Activated CD4-positive, alpha-beta T cell treated with anti-CD3 and anti-CD28 coated beads, Interleukin-2, amount 10 ng/mL, durations not matched to agents 24 days and 14 days (primary cell): ENCODE results near the gene OSBPL8. TPM values are rescaled to one million over a fixed set of nuclear protein-coding genes. Genes with fewer than 3 reads are reported as not detected.
A peak's percentile ranks its signal among the peaks of the same experiment; 100 is the strongest.

Source experiments
- DNase-seq: peaks from one replicate; pipeline ENCODE4 v3.0.0; 2022
- H3K27ac Mint-ChIP-seq: one replicate; pipeline ENCODE4 v1.8.0; 2022; ENCODE audit warnings: mild to moderate bottlenecking, mixed read lengths
- H3K27me3 Mint-ChIP-seq: one replicate; pipeline ENCODE4 v1.8.0; 2022; ENCODE audit warnings: mixed read lengths
- H3K36me3 Mint-ChIP-seq: one replicate; pipeline ENCODE4 v1.8.0; 2022; ENCODE audit warnings: low read depth, mild to moderate bottlenecking, mixed read lengths
- H3K4me1 Mint-ChIP-seq: one replicate; pipeline ENCODE4 v1.8.0; 2021; ENCODE audit warnings: mixed read lengths
- H3K4me3 Mint-ChIP-seq: one replicate; pipeline ENCODE4 v1.8.0; 2022; ENCODE audit warnings: mild to moderate bottlenecking, moderate library complexity, mixed read lengths
- H3K9me3 Mint-ChIP-seq: one replicate; pipeline ENCODE4 v1.8.0; 2021; ENCODE audit warnings: mixed read lengths
- intact Hi-C: fragments of 100-400 bp; cut with micrococcal nuclease; formaldehyde crosslinking; loops from one replicate; pipeline ENCODE4 v1.15.1; 2023
- total RNA-seq: library from RNA; stranded (reverse); gene quantifications from 2 replicates; pipeline ENCODE4 v1.2.3, GENCODE V29; 2022

Gene OSBPL8
- total RNA-seq, 1 donor from 2014 or later: 92.0 TPM

GRCh38 chr12:76551482-76551888 is 8.1 kb downstream of the OSBPL8 start:
- Mint-ChIP-seq H3K4me3 (no peak overlapping the region), H3K27ac (no peak overlapping the region), H3K36me3 (peaks cover 22% of the 10 kb centered on the region), H3K9me3 (no peaks in the 10 kb centered on the region), H3K27me3 (no peaks in the 10 kb centered on the region), H3K4me1 (peaks cover 59% of the 10 kb centered on the region)
- intact Hi-C loops: loop anchor here (10.0 kb wide), 2 partner anchors 917 to 1157 kb away; partner anchors contain the start of gene GLIPR1L2
- peak; percentile 30 for DNase-seq

DNA sequence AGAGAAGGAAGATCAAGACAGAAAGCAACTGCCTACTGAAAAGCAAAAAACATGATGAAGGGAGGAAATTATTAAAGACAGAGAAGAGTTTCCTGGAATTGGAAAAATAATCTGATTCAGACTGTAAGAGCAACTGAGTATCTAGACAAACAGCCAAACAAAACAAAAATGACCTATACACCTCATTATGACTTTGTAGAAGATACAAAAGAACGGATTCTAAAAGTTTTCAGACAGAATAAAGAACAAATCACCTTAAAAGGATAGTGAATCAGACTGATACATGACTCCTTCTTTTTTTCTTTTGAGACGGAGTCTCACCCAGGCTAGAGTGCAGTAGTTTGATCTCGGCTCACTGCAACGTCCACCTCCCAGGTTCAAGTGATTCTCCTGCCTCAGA is 10.4 kb downstream of the OSBPL8 start:
- peaks cover 42% of the 10 kb centered on the region for H3K4me1 Mint-ChIP-seq
- H3K9me3 Mint-ChIP-seq: no peaks in the 10 kb centered on the region
- H3K27ac Mint-ChIP-seq: no peak overlapping the region
- no peak overlapping the region for H3K4me3 Mint-ChIP-seq
- peaks cover 12% of the 10 kb centered on the region for H3K36me3 Mint-ChIP-seq
- no peaks in the 10 kb centered on the region for H3K27me3 Mint-ChIP-seq
- intact Hi-C loops: no loop called here
- DNase-seq: no peak

DNA sequence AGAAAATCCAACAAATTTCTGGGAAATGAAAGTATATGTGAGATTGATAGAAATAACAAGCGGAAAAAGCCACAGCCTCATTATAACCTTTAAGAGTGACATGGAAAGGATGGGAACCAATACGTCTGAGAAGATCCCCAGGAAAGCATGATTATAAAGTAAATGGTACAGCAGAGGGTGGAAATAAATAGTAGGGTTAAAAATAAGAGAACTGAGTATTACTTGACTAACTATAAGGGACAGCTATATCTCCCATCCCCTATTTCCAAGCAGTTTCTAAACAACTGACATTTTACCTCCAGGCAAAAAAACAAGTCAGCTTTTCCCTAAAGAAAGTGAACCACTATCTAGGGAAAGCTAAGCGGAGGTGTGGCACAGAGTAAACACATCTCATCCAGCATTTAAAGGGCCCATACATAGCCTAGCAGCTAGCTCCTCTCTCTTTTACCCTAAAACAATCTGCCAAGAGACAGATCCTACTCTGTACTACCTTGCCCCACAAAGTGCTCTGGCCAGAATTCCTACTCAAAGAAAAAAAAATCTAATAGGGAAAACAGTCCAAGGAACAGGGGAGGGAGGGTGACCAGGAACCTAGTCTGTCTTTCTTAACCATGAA is 11.2 kb downstream of the OSBPL8 start:
- no peak overlapping the region for H3K4me3 Mint-ChIP-seq
- no peak for DNase-seq

GRCh38 chr12:76547526-76547925 is 12.0 kb downstream of the OSBPL8 start:
- Mint-ChIP-seq H3K4me3 (no peak overlapping the region), H3K36me3 (peaks cover 10% of the 10 kb centered on the region), H3K9me3 (no peaks in the 10 kb centered on the region), H3K27ac (no peak overlapping the region), H3K27me3 (no peaks in the 10 kb centered on the region), H3K4me1 (peaks cover 40% of the 10 kb centered on the region)
- DNase-seq: no peak
- intact Hi-C loops: no loop called here

More for the DNA sequence above, 11.2 kb downstream of the OSBPL8 start:
- Mint-ChIP-seq H3K4me1 (peaks cover 42% of the 10 kb centered on the region), H3K27ac (no peak overlapping the region), H3K36me3 (peaks cover 10% of the 10 kb centered on the region), H3K9me3 (no peaks in the 10 kb centered on the region), H3K27me3 (no peaks in the 10 kb centered on the region)
- intact Hi-C loops: no loop called here

DNA sequence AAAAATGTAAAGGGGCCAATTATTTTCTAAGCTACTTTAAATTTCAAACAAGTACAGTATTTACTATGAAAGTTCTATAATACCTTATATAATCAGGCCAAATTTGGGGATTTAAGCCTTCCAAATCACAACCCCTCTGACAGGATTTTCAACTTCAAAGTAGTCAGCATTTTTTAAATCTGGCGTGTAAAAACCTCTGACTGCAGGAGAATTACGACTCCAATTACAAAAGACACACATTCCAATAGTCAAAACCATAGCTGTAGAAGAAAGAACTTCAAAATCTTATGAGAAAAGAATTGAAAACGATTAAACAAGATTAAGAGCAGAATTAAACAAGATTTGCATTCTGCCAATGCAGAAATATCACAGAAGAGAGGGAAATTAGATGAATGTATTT is 12.7 kb downstream of the OSBPL8 start:
- no peaks in the 10 kb centered on the region for H3K27me3 Mint-ChIP-seq
- intact Hi-C loops: no loop called here
- H3K36me3 Mint-ChIP-seq: peaks cover 12% of the 10 kb centered on the region
- peaks cover 42% of the 10 kb centered on the region for H3K4me1 Mint-ChIP-seq
- no peak overlapping the region for H3K4me3 Mint-ChIP-seq
- H3K9me3 Mint-ChIP-seq: no peaks in the 10 kb centered on the region
- no peak overlapping the region for H3K27ac Mint-ChIP-seq
- no peak for DNase-seq

- intact Hi-C loops: loop anchor here (1.0 kb wide), 1 partner anchor 13 kb away; no protein-coding TSS in a partner anchor
- Mint-ChIP-seq H3K4me1 (peaks cover 39% of the 10 kb centered on the region), H3K9me3 (no peaks in the 10 kb centered on the region), H3K27me3 (no peaks in the 10 kb centered on the region), H3K4me3 (no peak overlapping the region), H3K36me3 (peaks cover 9% of the 10 kb centered on the region), H3K27ac (no peak overlapping the region)
- DNase-seq: peak; percentile 4
Observed at GRCh38 chr12:76545486-76545885, 14.1 kb downstream of the OSBPL8 start.

DNA sequence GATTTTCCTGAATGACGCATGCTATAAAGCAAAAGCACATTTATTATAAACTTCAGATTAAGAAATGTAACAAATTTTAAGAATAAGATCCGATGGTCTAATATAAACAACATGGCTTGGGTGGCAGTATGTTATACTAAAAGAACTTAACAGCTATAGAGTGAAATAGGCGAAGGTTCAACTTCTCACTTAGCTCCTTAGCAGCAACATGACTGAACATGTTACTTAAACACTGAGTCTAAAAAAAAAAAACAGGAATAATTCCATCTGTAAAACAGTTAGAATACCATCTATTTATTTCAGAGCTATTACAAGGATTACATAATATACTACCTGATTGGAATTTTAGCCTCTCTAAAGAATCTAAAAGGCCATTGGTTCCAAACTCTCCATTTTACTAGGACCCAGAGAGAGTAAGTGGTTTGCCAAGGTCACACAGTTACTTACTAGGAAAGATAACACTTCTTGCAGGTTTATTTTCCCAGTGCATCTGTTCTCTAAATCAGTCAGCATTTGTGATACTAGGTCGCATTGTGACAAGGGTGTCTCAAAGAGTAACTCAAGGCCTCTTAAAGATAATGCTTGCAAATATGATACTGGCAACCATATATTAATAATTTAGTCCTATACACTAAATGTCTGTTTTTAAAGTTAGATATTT is 14.8 kb downstream of the OSBPL8 start:
- Mint-ChIP-seq H3K27ac (no peak overlapping the region), H3K4me1 (peaks cover 41% of the 10 kb centered on the region), H3K4me3 (no peak overlapping the region), H3K27me3 (no peaks in the 10 kb centered on the region), H3K36me3 (peaks cover 8% of the 10 kb centered on the region), H3K9me3 (no peaks in the 10 kb centered on the region)
- DNase-seq: no peak
- intact Hi-C loops: loop anchor here (1.0 kb wide), 1 partner anchor 14 kb away; no protein-coding TSS in a partner anchor

GRCh38 chr12:76543813-76544347 is 15.7 kb downstream of the OSBPL8 start:
- H3K27ac Mint-ChIP-seq: no peak overlapping the region
- H3K27me3 Mint-ChIP-seq: no peaks in the 10 kb centered on the region
- intact Hi-C loops: no loop called here
- no peak for DNase-seq
- no peak overlapping the region for H3K4me3 Mint-ChIP-seq
- peaks cover 4% of the 10 kb centered on the region for H3K36me3 Mint-ChIP-seq
- no peaks in the 10 kb centered on the region for H3K9me3 Mint-ChIP-seq
- H3K4me1 Mint-ChIP-seq: peaks cover 36% of the 10 kb centered on the region

GRCh38 chr12:76542908-76543307 is 16.7 kb downstream of the OSBPL8 start:
- intact Hi-C loops: no loop called here
- Mint-ChIP-seq H3K36me3 (peaks cover 2% of the 10 kb centered on the region), H3K4me1 (peaks cover 28% of the 10 kb centered on the region), H3K27ac (no peak overlapping the region), H3K9me3 (no peaks in the 10 kb centered on the region), H3K27me3 (no peaks in the 10 kb centered on the region), H3K4me3 (no peak overlapping the region)
- no peak for DNase-seq

DNA sequence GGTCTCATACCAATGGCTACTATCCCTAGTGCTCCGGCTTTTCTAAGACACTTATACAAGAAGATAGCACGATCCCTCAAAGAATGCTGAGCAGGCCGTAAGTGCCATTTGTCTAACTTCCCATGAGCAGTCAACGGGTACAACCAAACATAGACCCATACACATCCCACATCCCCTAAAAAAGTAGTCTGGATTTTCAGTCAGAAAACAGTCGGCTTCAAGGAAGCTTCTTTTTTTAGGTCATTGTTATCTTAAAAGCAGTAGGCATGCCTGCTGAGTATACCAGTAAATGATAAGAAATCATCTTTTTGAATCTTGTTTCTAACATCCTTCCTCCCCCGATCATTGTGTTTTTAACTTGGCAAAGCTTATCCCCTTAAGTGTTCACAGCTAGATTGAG is 19.8 kb downstream of the OSBPL8 start:
- Mint-ChIP-seq H3K36me3 (peaks cover 18% of the 10 kb centered on the region), H3K27ac (no peak overlapping the region), H3K27me3 (no peaks in the 10 kb centered on the region), H3K9me3 (peaks cover 3% of the 10 kb centered on the region), H3K4me1 (peaks cover 20% of the 10 kb centered on the region), H3K4me3 (no peak overlapping the region)
- intact Hi-C loops: no loop called here
- DNase-seq: no peak

DNA sequence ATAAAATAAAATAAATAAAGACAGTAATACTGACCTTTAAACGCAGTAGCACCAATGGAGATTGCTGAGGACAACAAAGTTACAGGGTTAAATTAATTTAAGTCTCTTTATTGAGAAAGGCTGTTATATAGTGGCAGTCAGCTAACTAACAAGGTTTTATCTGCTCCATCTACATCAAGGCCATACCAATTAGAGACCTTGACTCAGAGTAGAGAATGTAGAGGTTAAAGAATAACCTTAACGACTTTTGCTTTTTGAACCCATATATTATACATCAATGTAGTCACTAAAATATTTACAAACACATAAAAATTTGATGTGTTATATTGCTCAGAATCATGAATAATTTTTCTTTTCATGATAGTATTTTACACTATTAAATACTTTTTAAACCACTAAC is 21.6 kb downstream of the OSBPL8 start:
- no peak for DNase-seq

GRCh38 chr12:76536546-76536945 is 23.0 kb downstream of the OSBPL8 start:
- Mint-ChIP-seq H3K9me3 (peaks cover 3% of the 10 kb centered on the region), H3K27me3 (no peaks in the 10 kb centered on the region), H3K27ac (no peak overlapping the region), H3K36me3 (peaks cover 21% of the 10 kb centered on the region), H3K4me1 (peaks cover 15% of the 10 kb centered on the region), H3K4me3 (no peak overlapping the region)
- DNase-seq: no peak
- intact Hi-C loops: no loop called here

More for the DNA sequence above, 21.6 kb downstream of the OSBPL8 start:
- Mint-ChIP-seq H3K36me3 (peaks cover 20% of the 10 kb centered on the region), H3K4me1 (peaks cover 20% of the 10 kb centered on the region), H3K27ac (no peak overlapping the region), H3K9me3 (peaks cover 3% of the 10 kb centered on the region), H3K4me3 (no peak overlapping the region), H3K27me3 (no peaks in the 10 kb centered on the region)
- intact Hi-C loops: no loop called here

GRCh38 chr12:76535170-76535569 is 24.4 kb downstream of the OSBPL8 start:
- H3K27me3 Mint-ChIP-seq: no peaks in the 10 kb centered on the region
- H3K4me1 Mint-ChIP-seq: peaks cover 21% of the 10 kb centered on the region
- DNase-seq: no peak
- peaks cover 3% of the 10 kb centered on the region for H3K9me3 Mint-ChIP-seq
- no peak overlapping the region for H3K4me3 Mint-ChIP-seq
- intact Hi-C loops: no loop called here
- peaks cover 30% of the 10 kb centered on the region for H3K36me3 Mint-ChIP-seq
- H3K27ac Mint-ChIP-seq: no peak overlapping the region

GRCh38 chr12:76533331-76533730 is 26.2 kb downstream of the OSBPL8 start:
- H3K4me3 Mint-ChIP-seq: no peak overlapping the region
- intact Hi-C loops: no loop called here
- H3K27ac Mint-ChIP-seq: no peak overlapping the region
- peaks cover 34% of the 10 kb centered on the region for H3K36me3 Mint-ChIP-seq
- H3K4me1 Mint-ChIP-seq: peaks cover 19% of the 10 kb centered on the region
- peak; percentile 9 for DNase-seq
- no peaks in the 10 kb centered on the region for H3K27me3 Mint-ChIP-seq
- peaks cover 3% of the 10 kb centered on the region for H3K9me3 Mint-ChIP-seq
